Astrocyte (in vitro differentiated cells and primary cell): ENCODE measurements around the gene SLC4A5. TPM values are rescaled to one million over a fixed set of nuclear protein-coding genes. Genes with fewer than 3 reads are reported as not detected.

Source experiments
- DNase-seq: peaks from one replicate; pipeline ENCODE4 v3.0.0-alpha.2; 2010; ENCODE audit warnings: low read depth
- FAIRE-seq: peaks from 2 replicates; lab custom pipeline; 2011; peaks lifted over from hg19 to GRCh38; lab: Jason Lieb, UNC
- H2AFZ ChIP-seq: 2 replicates; pipeline ENCODE4 v1.6.0; 2012; ENCODE audit warnings: low read depth, low read length, inconsistent platforms
- H3K27ac ChIP-seq: 2 replicates; pipeline ENCODE4 v1.5.1; 2011; ENCODE audit warnings: low read depth, low read length, inconsistent platforms
- H3K27me3 ChIP-seq: 2 replicates; pipeline ENCODE4 v1.6.0; 2011; ENCODE audit warnings: low read length, inconsistent platforms; ENCODE audit not compliant: insufficient read depth
- H3K36me3 ChIP-seq: 2 replicates; pipeline ENCODE4 v1.5.1; 2011; ENCODE audit warnings: low read length, inconsistent platforms; ENCODE audit not compliant: insufficient read depth
- H3K4me1 ChIP-seq: 2 replicates; pipeline ENCODE4 v1.5.1; 2011; ENCODE audit warnings: low read length, inconsistent platforms; ENCODE audit not compliant: insufficient read depth
- H3K4me2 ChIP-seq: 2 replicates; pipeline ENCODE4 v1.6.0; 2012; ENCODE audit warnings: low read length, inconsistent platforms
- H3K4me3 ChIP-seq: 2 replicates; pipeline ENCODE4 v1.5.1; 2011; ENCODE audit warnings: low read depth, mild to moderate bottlenecking, low read length, inconsistent platforms; ENCODE audit not compliant: insufficient read depth
- H3K79me2 ChIP-seq: 2 replicates; pipeline ENCODE4 v1.6.0; 2012; ENCODE audit warnings: mild to moderate bottlenecking, low read length, inconsistent platforms; ENCODE audit not compliant: insufficient read depth
- H3K9ac ChIP-seq: 2 replicates; pipeline ENCODE4 v1.6.0; 2012; ENCODE audit warnings: mild to moderate bottlenecking, low read length, inconsistent platforms
- H3K9me3 ChIP-seq: 2 replicates; pipeline ENCODE4 v1.5.1; 2012; ENCODE audit warnings: low read depth, mild to moderate bottlenecking, low read length, inconsistent platforms; ENCODE audit not compliant: insufficient read depth
- H4K20me1 ChIP-seq: 2 replicates; pipeline ENCODE4 v1.6.0; 2012; ENCODE audit warnings: low read length, inconsistent platforms; ENCODE audit not compliant: insufficient read depth
- H3K27ac Mint-ChIP-seq: one replicate; pipeline ENCODE4 v1.8.0; 2021; ENCODE audit warnings: mild to moderate bottlenecking, mixed read lengths; ENCODE audit not compliant: unreplicated experiment
- H3K27me3 Mint-ChIP-seq: one replicate; pipeline ENCODE4 v1.8.0; 2021; ENCODE audit warnings: low read depth, mixed read lengths; ENCODE audit not compliant: unreplicated experiment
- H3K36me3 Mint-ChIP-seq: one replicate; pipeline ENCODE4 v1.8.0; 2021; ENCODE audit warnings: low read depth, mixed read lengths; ENCODE audit not compliant: unreplicated experiment
- H3K4me1 Mint-ChIP-seq: one replicate; pipeline ENCODE4 v1.8.0; 2021; ENCODE audit warnings: low read depth, mixed read lengths; ENCODE audit not compliant: unreplicated experiment
- H3K4me3 Mint-ChIP-seq: one replicate; pipeline ENCODE4 v1.8.0; 2021; ENCODE audit warnings: mild to moderate bottlenecking, moderate library complexity, mixed read lengths; ENCODE audit not compliant: unreplicated experiment
- H3K9me3 Mint-ChIP-seq: one replicate; pipeline ENCODE4 v1.8.0; 2021; ENCODE audit warnings: mild to moderate bottlenecking, mixed read lengths; ENCODE audit not compliant: unreplicated experiment
- CTCF ChIP-seq: IDR thresholded peaks from 2 replicates; pipeline ENCODE4 v1.5.1; 2011; ENCODE audit warnings: low read depth, mild to moderate bottlenecking, inconsistent platforms, low read length, moderate library complexity; ENCODE audit not compliant: insufficient read depth
- EZH2 ChIP-seq: IDR thresholded peaks from 2 replicates; pipeline ENCODE4 v1.6.1; 2012; ENCODE audit warnings: mild to moderate bottlenecking, low read length, inconsistent platforms; ENCODE audit not compliant: insufficient read depth
- total RNA-seq: library from RNA; stranded (reverse); gene quantifications from 2 replicates; pipeline ENCODE4 v1.2.1, GENCODE V29; 2021

SLC4A5 gene
- total RNA-seq, 1 donor from 2014 or later, result 0.41 TPM

- peaks cover 50% of the 10 kb centered on the region for H3K36me3 Mint-ChIP-seq
- DNase-seq (no peak), FAIRE-seq (no peak)
Observed at GRCh38 chr2:74368499-74368898, 25.3 kb upstream of the SLC4A5 start.

GRCh38 chr2:74367789-74368188 lies 24.6 kb upstream of the SLC4A5 start:
- FAIRE-seq (no peak), DNase-seq (no peak)
- Histone ChIP-seq H2AFZ (no peak overlapping the region), H3K79me2 (peaks cover 2% of the 10 kb centered on the region), H3K4me1 (no peaks in the 10 kb centered on the region), H4K20me1 (peaks cover 29% of the 10 kb centered on the region), H3K36me3 (peaks cover 70% of the 10 kb centered on the region), H3K27ac (no peak overlapping the region), H3K4me3 (no peak overlapping the region), H3K4me2 (no peak overlapping the region), H3K9me3 (no peaks in the 10 kb centered on the region), H3K27me3 (no peaks in the 10 kb centered on the region), H3K9ac (no peak overlapping the region)
- peaks cover 51% of the 10 kb centered on the region for H3K36me3 Mint-ChIP-seq
- H3K27me3 Mint-ChIP-seq, result no peaks in the 10 kb centered on the region
- no peak overlapping the region for H3K4me3 Mint-ChIP-seq
- TF ChIP-seq CTCF (no peak), EZH2 (no peak)
- no peak overlapping the region for H3K27ac Mint-ChIP-seq
- no peaks in the 10 kb centered on the region for H3K9me3 Mint-ChIP-seq
- no peaks in the 10 kb centered on the region for H3K4me1 Mint-ChIP-seq

More at GRCh38 chr2:74368499-74368898, 25.3 kb upstream of the SLC4A5 start:
- H3K27me3 ChIP-seq, result no peaks in the 10 kb centered on the region
- H3K79me2 ChIP-seq, result peaks cover 9% of the 10 kb centered on the region
- no peaks in the 10 kb centered on the region for H3K9me3 ChIP-seq
- TF ChIP-seq CTCF, result no peak
- TF ChIP-seq EZH2, result no peak
- peaks cover 65% of the 10 kb centered on the region for H3K36me3 ChIP-seq
- H3K9me3 Mint-ChIP-seq, result no peaks in the 10 kb centered on the region
- H3K4me1 ChIP-seq, result peaks cover 5% of the 10 kb centered on the region
- no peak overlapping the region for H3K4me2 ChIP-seq
- H3K27me3 Mint-ChIP-seq, result no peaks in the 10 kb centered on the region
- peak overlapping the region; percentile 7 for H3K4me3 Mint-ChIP-seq
- no peak overlapping the region for H2AFZ ChIP-seq
- peaks cover 4% of the 10 kb centered on the region for H3K4me1 Mint-ChIP-seq
- no peak overlapping the region for H3K27ac ChIP-seq
- H3K4me3 ChIP-seq, result no peak overlapping the region
- no peak overlapping the region for H3K9ac ChIP-seq
- H3K27ac Mint-ChIP-seq, result no peak overlapping the region
- peaks cover 36% of the 10 kb centered on the region for H4K20me1 ChIP-seq

- Mint-ChIP-seq H3K4me3 (no peak overlapping the region), H3K36me3 (peaks cover 58% of the 10 kb centered on the region), H3K9me3 (no peaks in the 10 kb centered on the region), H3K27ac (no peak overlapping the region), H3K27me3 (no peaks in the 10 kb centered on the region), H3K4me1 (no peaks in the 10 kb centered on the region)
- Histone ChIP-seq H3K27ac (no peak overlapping the region), H3K9ac (no peak overlapping the region), H3K4me1 (no peaks in the 10 kb centered on the region), H2AFZ (no peak overlapping the region), H3K27me3 (no peaks in the 10 kb centered on the region), H3K4me3 (no peak overlapping the region), H4K20me1 (peaks cover 14% of the 10 kb centered on the region), H3K36me3 (peaks cover 80% of the 10 kb centered on the region), H3K79me2 (no peaks in the 10 kb centered on the region), H3K4me2 (no peak overlapping the region), H3K9me3 (no peaks in the 10 kb centered on the region)
- FAIRE-seq, result no peak
- no peak for DNase-seq
- no peak for TF ChIP-seq CTCF
- TF ChIP-seq EZH2, result no peak
Observed at GRCh38 chr2:74366036-74366435, 22.8 kb upstream of the SLC4A5 start.
